Limb (tissue), 2 donors: ENCODE measurements around the gene PTPRN2.
A peak's percentile ranks its signal among the peaks of the same experiment; 100 is the strongest.
"Not testable (repeated sequence)": the region's sequence is repeated elsewhere in the genome, so short reads cannot be mapped to it uniquely, and the experiment has no call there.

Source experiments
- DNase-seq, 2 donors: peaks; one replicate each; pipeline ENCODE4 v3.0.0-alpha.2; 2016; ENCODE audit errors: extremely low spot score in 2 of 2

The PTPRN2 gene

GRCh38 chr7:158587162-158588084 lies at the start of gene PTPRN2:
Gene PTPRN2, minus strand, starts transcription at chr7:158587823.
- peak; percentile 27 to 90 for DNase-seq

- no peak for DNase-seq
Measured at GRCh38 chr7:158633055-158633956, 45.7 kb upstream of the PTPRN2 start.

- DNase-seq = no peak
Measured at GRCh38 chr7:158631574-158632195, 44.1 kb upstream of the PTPRN2 start.

- not testable (repeated sequence) for DNase-seq
Measured at GRCh38 chr7:158626289-158626688, 38.7 kb upstream of the PTPRN2 start.

- DNase-seq = no peak
Measured at GRCh38 chr7:158623241-158623640, 35.6 kb upstream of the PTPRN2 start.

GRCh38 chr7:158620839-158621441 lies 33.3 kb upstream of the PTPRN2 start:
- DNase-seq = no peak

- no peak for DNase-seq
Measured at GRCh38 chr7:158620418-158620817, 32.8 kb upstream of the PTPRN2 start.

- DNase-seq = no peak
Measured at GRCh38 chr7:158618745-158619140, 31.1 kb upstream of the PTPRN2 start.

- DNase-seq = no peak
Measured at GRCh38 chr7:158617737-158618128, 30.1 kb upstream of the PTPRN2 start.

GRCh38 chr7:158616050-158616449 lies 28.4 kb upstream of the PTPRN2 start:
- DNase-seq = no peak

- DNase-seq = no peak
Measured at GRCh38 chr7:158614700-158615099, 27.1 kb upstream of the PTPRN2 start.

GRCh38 chr7:158613481-158613880 lies 25.9 kb upstream of the PTPRN2 start:
- DNase-seq = no peak

GRCh38 chr7:158612546-158612945 lies 24.9 kb upstream of the PTPRN2 start:
- DNase-seq = no peak

- DNase-seq = no peak
Measured at GRCh38 chr7:158611541-158611940, 23.9 kb upstream of the PTPRN2 start.

GRCh38 chr7:158609313-158609974 lies 21.8 kb upstream of the PTPRN2 start:
- DNase-seq = no peak

- DNase-seq = no peak
Measured at GRCh38 chr7:158607563-158607962, 19.9 kb upstream of the PTPRN2 start.

- no peak for DNase-seq
Measured at GRCh38 chr7:158606671-158607424, 19.2 kb upstream of the PTPRN2 start.

- DNase-seq = no peak
Measured at GRCh38 chr7:158606129-158606528, 18.5 kb upstream of the PTPRN2 start.

GRCh38 chr7:158603773-158604755 lies 16.4 kb upstream of the PTPRN2 start:
- no peak for DNase-seq
